IPS-18a (cell line): ENCODE data around the gene CTNS.

ENCODE experiments used
- H3K27ac ChIP-seq: one replicate; pipeline ENCODE4 v1.5.1; 2013; ENCODE audit warnings: low read length
- H3K27me3 ChIP-seq: one replicate; pipeline ENCODE4 v1.6.1; 2013; ENCODE audit warnings: mild to moderate bottlenecking, low read length; ENCODE audit not compliant: control insufficient read depth, insufficient read depth
- H3K36me3 ChIP-seq: one replicate; pipeline ENCODE4 v1.6.1; 2013; ENCODE audit warnings: low read depth, low read length; ENCODE audit not compliant: control insufficient read depth
- H3K4me1 ChIP-seq: one replicate; pipeline ENCODE4 v1.6.1; 2013; ENCODE audit warnings: low read depth, low read length; ENCODE audit not compliant: control insufficient read depth
- H3K4me3 ChIP-seq: one replicate; pipeline ENCODE4 v1.5.1; 2013; ENCODE audit warnings: low read length
- H3K9ac ChIP-seq: one replicate; pipeline ENCODE4 v1.6.1; 2013; ENCODE audit warnings: mild to moderate bottlenecking, low read length, moderate library complexity
- H3K9me3 ChIP-seq: one replicate; pipeline ENCODE4 v1.6.1; 2013; ENCODE audit warnings: low read depth, low read length; ENCODE audit not compliant: control insufficient read depth

Gene CTNS

GRCh38 chr17:3602499-3602898 lies 34.1 kb upstream of the CTNS start:
- no peaks in the 10 kb centered on the region for H3K4me1 ChIP-seq
- H3K9me3 ChIP-seq, result no peaks in the 10 kb centered on the region
- no peaks in the 10 kb centered on the region for H3K27me3 ChIP-seq
- H3K4me3 ChIP-seq, result no peak overlapping the region
- H3K9ac ChIP-seq, result no peak overlapping the region
- peaks cover 8% of the 10 kb centered on the region for H3K36me3 ChIP-seq
- H3K27ac ChIP-seq, result no peak overlapping the region

GRCh38 chr17:3603119-3603869 lies 33.3 kb upstream of the CTNS start:
- peaks cover 11% of the 10 kb centered on the region for H3K36me3 ChIP-seq
- no peak overlapping the region for H3K27ac ChIP-seq
- H3K4me3 ChIP-seq, result no peak overlapping the region
- no peaks in the 10 kb centered on the region for H3K27me3 ChIP-seq
- H3K4me1 ChIP-seq, result no peaks in the 10 kb centered on the region
- no peak overlapping the region for H3K9ac ChIP-seq
- H3K9me3 ChIP-seq, result no peaks in the 10 kb centered on the region

- Histone ChIP-seq H3K9me3 (no peaks in the 10 kb centered on the region), H3K36me3 (peaks cover 13% of the 10 kb centered on the region), H3K27ac (no peak overlapping the region)
Observed at GRCh38 chr17:3603870-3604259, 32.7 kb upstream of the CTNS start.

GRCh38 chr17:3609689-3610088 lies 26.9 kb upstream of the CTNS start:
- Histone ChIP-seq H3K36me3 (peaks cover 53% of the 10 kb centered on the region), H3K27me3 (no peaks in the 10 kb centered on the region), H3K27ac (no peak overlapping the region), H3K9me3 (no peaks in the 10 kb centered on the region), H3K9ac (no peak overlapping the region), H3K4me1 (no peaks in the 10 kb centered on the region), H3K4me3 (no peak overlapping the region)

More at GRCh38 chr17:3603870-3604259, 32.7 kb upstream of the CTNS start:
- Histone ChIP-seq H3K9ac (no peak overlapping the region), H3K4me3 (no peak overlapping the region), H3K27me3 (no peaks in the 10 kb centered on the region), H3K4me1 (no peaks in the 10 kb centered on the region)

- H3K9me3 ChIP-seq, result no peaks in the 10 kb centered on the region
- no peak overlapping the region for H3K4me3 ChIP-seq
- no peak overlapping the region for H3K9ac ChIP-seq
- H3K4me1 ChIP-seq, result no peaks in the 10 kb centered on the region
- no peak overlapping the region for H3K27ac ChIP-seq
- no peaks in the 10 kb centered on the region for H3K27me3 ChIP-seq
- H3K36me3 ChIP-seq, result peaks cover 62% of the 10 kb centered on the region
Observed at GRCh38 chr17:3610523-3610922, 26.0 kb upstream of the CTNS start.

GRCh38 chr17:3613124-3613523 lies 23.4 kb upstream of the CTNS start:
- no peak overlapping the region for H3K27ac ChIP-seq
- H3K4me3 ChIP-seq, result no peak overlapping the region
- H3K36me3 ChIP-seq, result peaks cover 70% of the 10 kb centered on the region

GRCh38 chr17:3615160-3615870 lies 21.2 kb upstream of the CTNS start:
- Histone ChIP-seq H3K9me3 (no peaks in the 10 kb centered on the region), H3K4me3 (no peak overlapping the region), H3K36me3 (peaks cover 68% of the 10 kb centered on the region), H3K9ac (no peak overlapping the region), H3K27me3 (no peaks in the 10 kb centered on the region), H3K27ac (no peak overlapping the region), H3K4me1 (no peaks in the 10 kb centered on the region)

More at GRCh38 chr17:3613124-3613523, 23.4 kb upstream of the CTNS start:
- Histone ChIP-seq H3K27me3 (no peaks in the 10 kb centered on the region), H3K9me3 (no peaks in the 10 kb centered on the region), H3K4me1 (no peaks in the 10 kb centered on the region), H3K9ac (no peak overlapping the region)

- no peak overlapping the region for H3K27ac ChIP-seq
- H3K4me1 ChIP-seq, result no peaks in the 10 kb centered on the region
- no peaks in the 10 kb centered on the region for H3K9me3 ChIP-seq
- H3K4me3 ChIP-seq, result no peak overlapping the region
- no peak overlapping the region for H3K9ac ChIP-seq
- H3K36me3 ChIP-seq, result peaks cover 59% of the 10 kb centered on the region
- H3K27me3 ChIP-seq, result no peaks in the 10 kb centered on the region
Observed at GRCh38 chr17:3621146-3621720, 15.3 kb upstream of the CTNS start.

GRCh38 chr17:3622977-3623594 lies 13.5 kb upstream of the CTNS start:
- Histone ChIP-seq H3K36me3 (peaks cover 54% of the 10 kb centered on the region), H3K9me3 (no peaks in the 10 kb centered on the region), H3K4me1 (no peaks in the 10 kb centered on the region), H3K4me3 (no peak overlapping the region), H3K27ac (no peak overlapping the region), H3K9ac (no peak overlapping the region), H3K27me3 (no peaks in the 10 kb centered on the region)

- H3K9ac ChIP-seq, result no peak overlapping the region
- H3K4me1 ChIP-seq, result no peaks in the 10 kb centered on the region
- no peaks in the 10 kb centered on the region for H3K27me3 ChIP-seq
- H3K4me3 ChIP-seq, result no peak overlapping the region
- peaks cover 44% of the 10 kb centered on the region for H3K36me3 ChIP-seq
- H3K9me3 ChIP-seq, result no peaks in the 10 kb centered on the region
- H3K27ac ChIP-seq, result no peak overlapping the region
Observed at GRCh38 chr17:3626831-3627768, 9.5 kb upstream of the CTNS start.

GRCh38 chr17:3627769-3628167 lies 8.8 kb upstream of the CTNS start:
- Histone ChIP-seq H3K9me3 (no peaks in the 10 kb centered on the region), H3K4me1 (no peaks in the 10 kb centered on the region), H3K36me3 (peaks cover 39% of the 10 kb centered on the region), H3K9ac (no peak overlapping the region), H3K27ac (no peak overlapping the region), H3K4me3 (no peak overlapping the region), H3K27me3 (no peaks in the 10 kb centered on the region)
